VCaP (cell line): ENCODE measurements around the gene MALL.

ENCODE experiments used
- H3K27ac ChIP-seq: fragments of 450-650 bp; 2 replicates; pipeline ENCODE4 v1.5.1; 2017
- CTCF ChIP-seq: fragments of 450-650 bp; conservative IDR thresholded peaks from 2 replicates; pipeline ENCODE4 v1.5.1; 2017; ENCODE audit warnings: mild to moderate bottlenecking, moderate library complexity

Gene MALL

GRCh38 chr2:110146183-110146944, 30.7 kb upstream of the MALL start:
- TF ChIP-seq CTCF: no peak
- no peak overlapping the region for H3K27ac ChIP-seq

- no peak for TF ChIP-seq CTCF
Observed at GRCh38 chr2:110143982-110144381, 28.4 kb upstream of the MALL start.

GRCh38 chr2:110140401-110140800, 24.8 kb upstream of the MALL start:
- no peak for TF ChIP-seq CTCF
- H3K27ac ChIP-seq: no peak overlapping the region

More at GRCh38 chr2:110143982-110144381, 28.4 kb upstream of the MALL start:
- no peak overlapping the region for H3K27ac ChIP-seq

GRCh38 chr2:110134025-110134424, 18.4 kb upstream of the MALL start:
- TF ChIP-seq CTCF: no peak
- no peak overlapping the region for H3K27ac ChIP-seq

GRCh38 chr2:110131166-110131565, 15.5 kb upstream of the MALL start:
- no peak for TF ChIP-seq CTCF
- no peak overlapping the region for H3K27ac ChIP-seq

- TF ChIP-seq CTCF: no peak
- H3K27ac ChIP-seq: no peak overlapping the region
Observed at GRCh38 chr2:110130757-110131156, 15.1 kb upstream of the MALL start.

- no peak for TF ChIP-seq CTCF
- H3K27ac ChIP-seq: no peak overlapping the region
Observed at GRCh38 chr2:110126906-110127305, 11.3 kb upstream of the MALL start.
